Skin epidermis (tissue), 12 donors: ENCODE measurements around the gene PDIA6.

Experiments
- H3K27ac ChIP-seq, 21 experiments: fragments of 200-600 bp; sonication (generic) in 11 of 21; one replicate each; pipeline ENCODE4 v1.5.0; 2020; ENCODE audit warnings: mild to moderate bottlenecking in 3 of 21, inconsistent platforms in 2 of 21, moderate library complexity in 2 of 21
- H3K4me3 ChIP-seq, 7 experiments: fragments of 200-600 bp; sonication (generic) in 2 of 7; one replicate each; pipeline ENCODE4 v1.5.0; 2020; ENCODE audit warnings: inconsistent platforms in 2 of 7, mild to moderate bottlenecking in 2 of 7, moderate library complexity in 1 of 7

The PDIA6 gene

GRCh38 chr2:10771786-10772185 lies 40.8 kb downstream of the PDIA6 start:
- no peak overlapping the region for H3K4me3 ChIP-seq
- no peak overlapping the region for H3K27ac ChIP-seq

GRCh38 chr2:10770956-10771750 lies 41.4 kb downstream of the PDIA6 start:
- no peak overlapping the region for H3K4me3 ChIP-seq

GRCh38 chr2:10768063-10768507 lies 44.5 kb downstream of the PDIA6 start:
- H3K4me3 ChIP-seq = no peak overlapping the region
- no peak overlapping the region for H3K27ac ChIP-seq

More at GRCh38 chr2:10770956-10771750, 41.4 kb downstream of the PDIA6 start:
- no peak overlapping the region for H3K27ac ChIP-seq

GRCh38 chr2:10765914-10766313 lies 46.7 kb downstream of the PDIA6 start:
- H3K4me3 ChIP-seq = no peak overlapping the region
- no peak overlapping the region for H3K27ac ChIP-seq

GRCh38 chr2:10765461-10765860 lies 47.1 kb downstream of the PDIA6 start:
- Histone ChIP-seq H3K4me3 (no peak overlapping the region), H3K27ac (no peak overlapping the region)

- Histone ChIP-seq H3K4me3 (no peak overlapping the region), H3K27ac (no peak overlapping the region)
These were observed 47.7 kb downstream of the PDIA6 start for GRCh38 chr2:10764896-10765295.

GRCh38 chr2:10764096-10764785 lies 48.3 kb downstream of the PDIA6 start:
- no peak overlapping the region for H3K4me3 ChIP-seq
- H3K27ac ChIP-seq = no peak overlapping the region

- no peak overlapping the region for H3K27ac ChIP-seq
- H3K4me3 ChIP-seq = no peak overlapping the region
These were observed 49.2 kb downstream of the PDIA6 start for GRCh38 chr2:10763461-10763800.

- no peak overlapping the region for H3K4me3 ChIP-seq
- H3K27ac ChIP-seq = no peak overlapping the region
These were observed 49.7 kb downstream of the PDIA6 start for GRCh38 chr2:10762651-10763460.

- Histone ChIP-seq H3K4me3 (no peak overlapping the region), H3K27ac (no peak overlapping the region)
These were observed 51.0 kb downstream of the PDIA6 start for GRCh38 chr2:10761591-10761990.

GRCh38 chr2:10760794-10761504 lies 51.6 kb downstream of the PDIA6 start:
- H3K4me3 ChIP-seq = no peak overlapping the region
- no peak overlapping the region for H3K27ac ChIP-seq

GRCh38 chr2:10759151-10759714 lies 53.4 kb downstream of the PDIA6 start:
- H3K27ac ChIP-seq = no peak overlapping the region
- no peak overlapping the region for H3K4me3 ChIP-seq

- no peak overlapping the region for H3K27ac ChIP-seq
- no peak overlapping the region for H3K4me3 ChIP-seq
These were observed 54.7 kb downstream of the PDIA6 start for GRCh38 chr2:10757814-10758286.

GRCh38 chr2:10755621-10756020 lies 57.0 kb downstream of the PDIA6 start:
- Histone ChIP-seq H3K27ac (no peak overlapping the region), H3K4me3 (no peak overlapping the region)

- Histone ChIP-seq H3K4me3 (no peak overlapping the region), H3K27ac (no peak overlapping the region)
These were observed 58.7 kb downstream of the PDIA6 start for GRCh38 chr2:10753876-10754275.

- H3K4me3 ChIP-seq = no peak overlapping the region
- no peak overlapping the region for H3K27ac ChIP-seq
These were observed 59.4 kb downstream of the PDIA6 start for GRCh38 chr2:10753156-10753555.

GRCh38 chr2:10752236-10752635 lies 60.3 kb downstream of the PDIA6 start:
- no peak overlapping the region for H3K4me3 ChIP-seq
- no peak overlapping the region for H3K27ac ChIP-seq

GRCh38 chr2:10750610-10751009 lies 62.0 kb downstream of the PDIA6 start:
- Histone ChIP-seq H3K4me3 (no peak overlapping the region), H3K27ac (no peak overlapping the region)

GRCh38 chr2:10742666-10743065 lies 69.9 kb downstream of the PDIA6 start:
- Histone ChIP-seq H3K27ac (no peak overlapping the region), H3K4me3 (no peak overlapping the region)
